ENCODE data around the gene DSCAML1.

DSCAML1 gene

GRCh38 chr11:117437041-117437790 lies 359.8 kb downstream of the DSCAML1 start:
- no peak for DNase-seq (ENCODE audit: low spot score)
- no peak for FAIRE-seq

- DNase-seq (ENCODE audit: low spot score) (no peak), FAIRE-seq (no peak)
These were observed 361.7 kb downstream of the DSCAML1 start for GRCh38 chr11:117435326-117435725.

GRCh38 chr11:117434481-117434880 lies 362.5 kb downstream of the DSCAML1 start:
- no peak for FAIRE-seq
- no peak for DNase-seq (ENCODE audit: low spot score)

- FAIRE-seq, result no peak
- no peak for DNase-seq (ENCODE audit: low spot score)
These were observed 363.3 kb downstream of the DSCAML1 start for GRCh38 chr11:117433717-117434116.

- DNase-seq (ENCODE audit: low spot score) (no peak), FAIRE-seq (no peak)
These were observed 365.6 kb downstream of the DSCAML1 start for GRCh38 chr11:117431436-117431835.

- DNase-seq (ENCODE audit: low spot score), result no peak
- FAIRE-seq, result no peak
These were observed 366.6 kb downstream of the DSCAML1 start for GRCh38 chr11:117430293-117430955.

- no peak for FAIRE-seq
These were observed 368.2 kb downstream of the DSCAML1 start for GRCh38 chr11:117428856-117429229.

GRCh38 chr11:117428186-117428855 lies 368.7 kb downstream of the DSCAML1 start:
- DNase-seq (ENCODE audit: low spot score), result no peak
- no peak for FAIRE-seq

More at GRCh38 chr11:117428856-117429229, 368.2 kb downstream of the DSCAML1 start:
- DNase-seq (ENCODE audit: low spot score), result no peak

GRCh38 chr11:117427356-117427874 lies 369.6 kb downstream of the DSCAML1 start:
- no peak for FAIRE-seq
- DNase-seq (ENCODE audit: low spot score), result no peak

- DNase-seq (ENCODE audit: low spot score) (no peak), FAIRE-seq (no peak)
These were observed 370.1 kb downstream of the DSCAML1 start for GRCh38 chr11:117426941-117427340.

GRCh38 chr11:117426297-117426685 lies 370.7 kb downstream of the DSCAML1 start:
- DNase-seq (ENCODE audit: low spot score), result peak; percentile 12
- no peak for FAIRE-seq

GRCh38 chr11:117425679-117426296 lies 371.2 kb downstream of the DSCAML1 start:
- no peak for FAIRE-seq
- DNase-seq (ENCODE audit: low spot score), result no peak

- FAIRE-seq (no peak), DNase-seq (ENCODE audit: low spot score) (no peak)
These were observed 372.2 kb downstream of the DSCAML1 start for GRCh38 chr11:117424781-117425180.

GRCh38 chr11:117423046-117423575 lies 373.9 kb downstream of the DSCAML1 start:
- FAIRE-seq (no peak), DNase-seq (ENCODE audit: low spot score) (no peak)

GRCh38 chr11:117421476-117421875 lies 375.5 kb downstream of the DSCAML1 start:
- DNase-seq (ENCODE audit: low spot score) (no peak), FAIRE-seq (no peak)

- no peak for FAIRE-seq
- DNase-seq (ENCODE audit: low spot score), result no peak
These were observed 376.0 kb downstream of the DSCAML1 start for GRCh38 chr11:117421041-117421440.

- FAIRE-seq, result no peak
- no peak for DNase-seq (ENCODE audit: low spot score)
These were observed 376.4 kb downstream of the DSCAML1 start for GRCh38 chr11:117420598-117420997.

GRCh38 chr11:117420143-117420485 lies 376.9 kb downstream of the DSCAML1 start:
- FAIRE-seq, result no peak
- no peak for DNase-seq (ENCODE audit: low spot score)

- DNase-seq (ENCODE audit: low spot score), result no peak
- no peak for FAIRE-seq
These were observed 377.4 kb downstream of the DSCAML1 start for GRCh38 chr11:117419482-117420142.

GRCh38 chr11:117418737-117419481 lies 378.1 kb downstream of the DSCAML1 start:
- FAIRE-seq (no peak), DNase-seq (ENCODE audit: low spot score) (no peak)

Data from RCC 7860 (cell line).